Adipocyte (in vitro differentiated cells): Measurements from ENCODE around the gene KLK6.
"Not testable (repeated sequence)": the region's sequence is repeated elsewhere in the genome, so short reads cannot be mapped to it uniquely, and the experiment has no call there.

Source experiments
- DNase-seq: peaks from one replicate; pipeline ENCODE4 v3.0.0-alpha.2; 2015; ENCODE audit warnings: low read depth
- H3K27me3 ChIP-seq: replicated peaks from 2 replicates; pipeline ENCODE4 v1.7.0; 2013; ENCODE audit warnings: mild to moderate bottlenecking, low read length, moderate library complexity; ENCODE audit not compliant: control insufficient read depth, insufficient read depth
- H3K36me3 ChIP-seq: 2 replicates; pipeline ENCODE4 v1.7.0; 2013; ENCODE audit warnings: low read length, mild to moderate bottlenecking, moderate library complexity; ENCODE audit not compliant: control insufficient read depth, insufficient read depth, severe bottlenecking
- H3K4me1 ChIP-seq: 2 replicates; pipeline ENCODE4 v1.7.0; 2013; ENCODE audit warnings: mild to moderate bottlenecking, low read length, moderate library complexity; ENCODE audit not compliant: control insufficient read depth, insufficient read depth
- H3K4me3 ChIP-seq: 2 replicates; pipeline ENCODE4 v1.7.0; 2013; ENCODE audit warnings: mild to moderate bottlenecking, low read length, moderate library complexity
- H3K9ac ChIP-seq: 2 replicates; pipeline ENCODE4 v1.7.0; 2013; ENCODE audit warnings: mild to moderate bottlenecking, low read length, moderate library complexity
- H3K9me3 ChIP-seq: 2 replicates; pipeline ENCODE4 v1.7.0; 2013; ENCODE audit warnings: mild to moderate bottlenecking, low read length, moderate library complexity; ENCODE audit not compliant: control insufficient read depth

KLK6 gene

DNA sequence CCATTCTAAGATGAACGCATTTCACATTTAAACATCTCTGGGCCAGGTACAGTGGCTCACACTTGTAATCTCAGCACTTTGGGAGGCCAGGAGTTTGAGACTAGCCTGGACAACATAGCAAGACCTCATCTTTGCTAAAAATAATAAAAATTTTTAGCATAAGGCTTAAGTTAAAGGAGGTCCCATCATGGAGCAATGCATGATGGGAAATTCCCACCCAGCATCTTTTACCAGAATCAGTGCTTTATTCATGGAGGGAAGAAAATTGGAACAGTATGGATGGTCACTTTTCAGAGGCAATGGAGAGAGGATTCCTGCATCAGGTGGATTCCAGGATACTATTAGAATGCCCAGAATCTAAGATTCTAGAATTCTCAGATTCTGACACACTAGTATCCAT is 35.9 kb upstream of the KLK6 start:
- Histone ChIP-seq H3K9me3 (no peaks in the 10 kb centered on the region), H3K9ac (no peak overlapping the region), H3K36me3 (no peaks in the 10 kb centered on the region), H3K4me1 (no peaks in the 10 kb centered on the region), H3K27me3 (peaks cover 15% of the 10 kb centered on the region), H3K4me3 (no peak overlapping the region)
- no peak for DNase-seq

DNA sequence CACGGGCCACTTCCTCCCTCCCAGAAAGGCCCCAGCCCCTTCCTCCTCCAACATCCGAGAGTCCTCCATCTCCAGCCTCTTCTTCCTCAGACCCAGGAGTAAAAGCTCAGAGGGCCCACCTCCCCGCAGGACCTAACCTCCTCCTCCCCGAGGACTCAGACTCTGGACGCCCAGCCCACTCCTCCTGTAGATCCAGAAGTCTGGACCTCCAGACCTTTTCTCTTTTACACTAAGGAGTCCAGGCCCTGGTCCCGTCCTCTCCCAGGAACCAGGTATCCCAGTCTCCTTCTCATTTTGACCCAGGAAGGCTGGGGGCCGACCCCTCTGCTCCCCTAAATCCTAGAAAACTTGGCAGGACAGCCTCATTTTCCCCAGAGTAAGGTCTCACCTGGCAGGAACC is 33.9 kb upstream of the KLK6 start:
- no peaks in the 10 kb centered on the region for H3K4me1 ChIP-seq

DNA sequence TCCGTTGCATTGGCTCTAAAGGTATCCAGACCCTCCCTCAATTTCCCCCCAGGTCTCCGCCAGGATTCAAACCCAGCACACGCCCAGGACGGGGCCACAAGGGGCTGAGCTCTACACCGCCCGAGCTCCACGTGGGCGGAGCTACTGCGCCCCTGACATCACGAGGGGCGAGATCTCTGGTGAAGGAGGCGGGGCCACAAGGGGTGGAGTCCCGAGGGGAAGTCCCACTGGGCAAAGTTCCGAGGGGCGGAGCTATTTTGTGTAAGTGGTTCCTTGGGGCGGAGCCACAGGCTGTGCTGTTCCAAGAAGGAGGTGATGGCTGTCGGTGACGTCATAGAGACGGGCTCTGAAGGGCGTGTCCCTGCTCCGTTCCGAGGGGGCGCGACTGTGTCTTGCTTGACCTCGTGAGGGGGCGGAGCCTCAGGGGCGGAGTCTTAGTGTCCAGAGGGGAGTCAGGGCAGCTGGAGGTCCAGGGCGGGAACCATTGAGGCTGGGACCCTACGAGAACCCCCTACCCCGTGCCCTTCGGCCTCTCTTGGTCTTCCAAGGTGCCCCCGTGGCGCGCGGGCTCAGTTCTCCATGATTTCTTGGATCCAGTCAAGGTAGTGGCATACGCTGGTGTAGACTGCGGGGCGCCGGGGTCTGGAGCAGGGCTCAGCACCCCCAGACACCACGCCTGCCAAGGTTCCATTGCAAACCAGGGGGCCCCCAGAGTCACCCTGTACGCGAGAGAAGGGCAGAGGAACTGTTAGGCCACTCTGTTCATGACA is 33.3 kb upstream of the KLK6 start:
- Histone ChIP-seq H3K9ac (no peak overlapping the region), H3K36me3 (no peaks in the 10 kb centered on the region), H3K27me3 (peaks cover 27% of the 10 kb centered on the region), H3K9me3 (no peaks in the 10 kb centered on the region), H3K4me1 (no peaks in the 10 kb centered on the region), H3K4me3 (no peak overlapping the region)
- DNase-seq = no peak

More for the DNA sequence above, 33.9 kb upstream of the KLK6 start:
- Histone ChIP-seq H3K4me3 (no peak overlapping the region), H3K9me3 (no peaks in the 10 kb centered on the region), H3K36me3 (no peaks in the 10 kb centered on the region), H3K27me3 (peaks cover 27% of the 10 kb centered on the region), H3K9ac (no peak overlapping the region)
- no peak for DNase-seq

DNA sequence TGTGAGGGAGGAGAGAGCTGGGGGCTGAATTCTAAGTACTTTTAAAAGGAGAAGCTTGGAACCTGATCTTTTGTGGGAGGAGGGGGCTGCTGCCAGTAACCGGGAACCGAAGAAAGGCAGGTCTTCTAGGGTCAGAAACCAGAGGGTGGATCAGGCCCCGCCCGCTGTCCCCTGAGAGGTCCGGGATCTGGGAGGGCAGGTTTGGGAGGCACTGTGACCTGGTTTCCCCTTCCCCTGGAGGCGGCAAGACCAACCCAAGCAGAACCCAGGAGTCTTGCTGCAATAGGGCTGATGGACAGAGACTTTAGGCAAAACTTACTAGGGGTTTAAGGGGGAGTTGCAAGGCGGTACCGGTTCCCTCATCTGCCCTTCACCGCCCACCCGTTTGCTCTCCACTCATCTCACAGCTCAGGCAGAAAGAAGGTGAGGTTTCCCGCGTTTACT is 32.7 kb upstream of the KLK6 start:
- Histone ChIP-seq H3K9me3 (no peaks in the 10 kb centered on the region), H3K9ac (no peak overlapping the region), H3K27me3 (peaks cover 21% of the 10 kb centered on the region), H3K4me3 (no peak overlapping the region), H3K36me3 (no peaks in the 10 kb centered on the region), H3K4me1 (no peaks in the 10 kb centered on the region)
- DNase-seq = no peak

DNA sequence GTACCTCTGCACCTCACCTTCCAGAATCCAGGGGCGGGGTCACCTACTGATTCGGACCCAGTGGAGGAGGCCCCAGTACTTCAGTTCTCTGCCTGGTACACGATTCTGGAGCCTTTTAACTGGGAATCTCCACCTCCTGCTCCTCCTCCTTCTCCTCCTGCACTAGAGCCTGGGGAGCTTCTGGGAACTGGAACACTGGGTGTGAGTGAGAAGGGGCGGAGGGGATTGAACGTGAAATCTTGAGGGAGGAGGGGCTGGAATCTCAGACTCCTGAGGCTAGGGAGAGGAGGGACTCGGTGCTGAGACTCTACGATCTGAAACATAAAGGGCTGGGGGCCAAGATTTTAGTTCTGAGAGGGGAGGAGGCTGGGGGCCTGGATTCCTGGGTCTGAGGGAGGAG is 32.1 kb upstream of the KLK6 start, which contains the start of gene KLK8:
KLK8 (minus strand) TSS at position 90 of the 400 bp plus-strand sequence. CDS start 437 bp downstream, outside the sequence.
- no peak within 1 kb of the TSS for H3K4me3 ChIP-seq
- H3K9ac ChIP-seq = no peak within 1 kb of the TSS
- H3K4me1 ChIP-seq = no peaks in the 10 kb centered on the region
- no peak for DNase-seq
- H3K36me3 ChIP-seq = no peaks in the 10 kb centered on the region
- H3K9me3 ChIP-seq = no peaks in the 10 kb centered on the region
- H3K27me3 ChIP-seq = peaks cover 22% of the 10 kb centered on the region

DNA sequence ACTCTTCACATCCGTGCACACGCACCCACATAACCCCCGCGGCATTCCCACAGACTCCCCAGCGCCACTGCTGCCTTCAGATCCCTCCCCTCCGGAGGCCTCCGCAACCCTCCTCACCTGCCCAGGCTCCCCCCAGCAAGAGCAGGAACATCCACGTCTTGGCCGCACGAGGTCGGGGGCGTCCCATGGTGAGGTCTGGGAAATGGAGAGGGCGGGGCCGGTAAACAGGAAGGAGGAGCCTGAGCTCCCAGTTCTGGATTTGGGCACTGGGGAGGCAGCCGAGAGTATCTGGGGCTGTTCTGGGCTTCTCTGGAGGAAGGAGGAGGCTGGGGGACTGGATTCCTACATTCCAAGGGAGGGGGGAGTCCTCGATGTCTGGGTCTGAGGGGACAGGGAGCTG is 31.6 kb upstream of the KLK6 start:
- DNase-seq = no peak
- no peaks in the 10 kb centered on the region for H3K9me3 ChIP-seq
- H3K36me3 ChIP-seq = no peaks in the 10 kb centered on the region
- H3K4me1 ChIP-seq = no peaks in the 10 kb centered on the region
- H3K9ac ChIP-seq = no peak overlapping the region
- H3K27me3 ChIP-seq = peaks cover 19% of the 10 kb centered on the region
- H3K4me3 ChIP-seq = no peak overlapping the region

DNA sequence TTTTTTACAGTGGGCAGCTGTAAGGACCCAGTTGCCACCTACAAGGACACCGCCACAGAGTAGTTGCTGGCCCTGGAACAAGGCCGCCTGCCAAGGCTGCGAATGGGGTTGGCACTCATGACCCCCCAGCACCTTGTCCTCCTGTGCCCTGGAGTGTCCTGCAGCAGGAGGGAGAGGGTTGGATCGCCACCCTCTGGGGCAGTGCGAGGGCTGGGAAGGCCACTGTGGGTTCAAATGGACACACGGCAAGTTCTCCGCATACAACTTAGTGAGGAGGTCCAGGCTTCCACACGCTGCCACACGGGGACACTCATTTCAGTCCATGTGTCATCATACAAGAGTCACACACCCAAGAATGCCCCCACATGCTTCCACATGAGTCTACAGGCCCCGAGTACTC is 31.0 kb upstream of the KLK6 start:
- Histone ChIP-seq H3K36me3 (no peaks in the 10 kb centered on the region), H3K27me3 (peaks cover 19% of the 10 kb centered on the region), H3K4me1 (no peaks in the 10 kb centered on the region)

DNA sequence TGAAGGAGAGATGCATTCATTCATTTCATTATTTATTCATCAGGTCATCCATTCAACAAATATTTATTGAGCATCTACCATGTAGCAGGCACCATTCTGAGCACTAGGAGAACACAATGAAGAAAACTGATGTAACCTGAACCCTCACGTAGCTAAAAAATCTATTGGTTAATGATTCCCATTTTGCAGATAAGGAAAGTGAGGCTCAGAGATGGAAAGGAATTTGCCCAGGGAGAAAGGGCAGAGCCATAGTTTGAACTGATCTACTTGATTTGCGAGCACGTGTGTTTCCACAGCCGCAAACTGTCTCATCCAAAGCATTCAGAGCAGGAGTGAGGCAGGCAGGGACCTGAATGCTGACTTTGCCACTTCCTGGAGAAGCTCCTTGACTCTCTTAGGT is 29.3 kb upstream of the KLK6 start:
- DNase-seq = no peak
- peaks cover 19% of the 10 kb centered on the region for H3K27me3 ChIP-seq
- H3K9me3 ChIP-seq = no peaks in the 10 kb centered on the region
- no peak overlapping the region for H3K9ac ChIP-seq
- no peak overlapping the region for H3K4me3 ChIP-seq
- no peaks in the 10 kb centered on the region for H3K4me1 ChIP-seq
- no peaks in the 10 kb centered on the region for H3K36me3 ChIP-seq

More for the DNA sequence above, 31.0 kb upstream of the KLK6 start:
- no peak overlapping the region for H3K9ac ChIP-seq
- H3K9me3 ChIP-seq = no peaks in the 10 kb centered on the region
- no peak for DNase-seq
- H3K4me3 ChIP-seq = no peak overlapping the region

DNA sequence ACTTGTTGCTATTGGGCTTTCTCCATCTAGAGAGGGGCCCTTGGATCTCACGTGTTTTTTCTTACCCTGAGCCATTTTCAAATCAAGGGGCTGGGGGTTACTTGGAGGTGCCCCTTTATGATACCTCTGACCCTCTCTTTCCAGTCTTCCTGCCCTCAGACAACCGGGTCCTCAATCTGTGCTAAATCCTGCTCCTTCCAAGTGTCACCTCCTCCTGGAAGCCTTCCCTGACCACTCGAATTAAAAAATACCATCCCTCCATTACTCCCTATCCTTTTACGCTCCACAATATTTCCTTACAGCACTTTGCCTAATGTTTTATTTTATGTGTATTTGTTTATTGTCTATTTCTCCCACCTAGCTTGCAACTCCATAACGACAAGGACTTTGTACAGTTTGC is 28.7 kb upstream of the KLK6 start:
- no peaks in the 10 kb centered on the region for H3K36me3 ChIP-seq
- peaks cover 19% of the 10 kb centered on the region for H3K27me3 ChIP-seq
- no peaks in the 10 kb centered on the region for H3K9me3 ChIP-seq
- DNase-seq = no peak
- no peaks in the 10 kb centered on the region for H3K4me1 ChIP-seq
- no peak overlapping the region for H3K9ac ChIP-seq
- no peak overlapping the region for H3K4me3 ChIP-seq

DNA sequence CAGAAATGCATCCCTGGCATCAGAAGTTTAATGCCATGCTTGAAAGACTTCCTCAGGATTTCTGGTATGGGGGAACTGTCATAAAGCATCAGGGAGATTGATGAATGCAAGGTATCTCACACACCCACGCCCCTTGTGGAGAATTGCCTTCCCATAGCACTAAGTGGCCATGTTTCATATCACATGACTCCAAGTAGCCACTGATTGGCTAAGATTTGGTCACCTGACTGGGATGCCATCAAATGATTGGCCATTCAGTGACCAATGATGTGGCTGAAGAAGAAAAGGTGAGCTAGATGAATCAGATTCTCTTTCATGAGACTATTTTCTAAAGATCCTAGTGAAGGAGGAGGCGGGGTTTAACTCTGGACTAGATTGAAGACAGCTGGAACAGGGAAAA is 24.7 kb upstream of the KLK6 start:
- H3K9ac ChIP-seq = no peak overlapping the region
- H3K9me3 ChIP-seq = no peaks in the 10 kb centered on the region
- H3K27me3 ChIP-seq = peaks cover 11% of the 10 kb centered on the region
- H3K4me3 ChIP-seq = no peak overlapping the region
- H3K4me1 ChIP-seq = no peaks in the 10 kb centered on the region
- DNase-seq = no peak
- H3K36me3 ChIP-seq = no peaks in the 10 kb centered on the region

DNA sequence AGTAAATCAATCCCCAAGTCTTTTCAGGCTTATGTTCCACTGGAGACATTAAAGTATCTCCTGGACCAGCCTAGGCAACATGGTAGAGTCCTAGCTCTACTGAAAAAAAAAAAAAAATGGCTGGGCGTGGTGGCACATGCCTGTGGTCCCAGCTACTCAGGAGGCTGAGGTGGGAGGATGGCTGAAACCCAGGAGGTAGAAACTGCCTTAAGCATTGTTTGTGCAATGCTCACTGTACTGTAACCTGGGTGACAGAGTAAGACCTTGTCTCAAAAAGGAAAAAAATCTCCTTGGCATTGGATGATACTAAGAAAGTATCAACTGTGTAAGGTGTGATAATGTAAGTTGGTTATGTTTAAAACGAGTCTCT is 23.3 kb upstream of the KLK6 start:
- Histone ChIP-seq H3K4me1 (no peaks in the 10 kb centered on the region), H3K4me3 (no peak overlapping the region), H3K27me3 (peaks cover 3% of the 10 kb centered on the region), H3K9me3 (no peaks in the 10 kb centered on the region), H3K36me3 (no peaks in the 10 kb centered on the region), H3K9ac (no peak overlapping the region)
- DNase-seq = no peak

DNA sequence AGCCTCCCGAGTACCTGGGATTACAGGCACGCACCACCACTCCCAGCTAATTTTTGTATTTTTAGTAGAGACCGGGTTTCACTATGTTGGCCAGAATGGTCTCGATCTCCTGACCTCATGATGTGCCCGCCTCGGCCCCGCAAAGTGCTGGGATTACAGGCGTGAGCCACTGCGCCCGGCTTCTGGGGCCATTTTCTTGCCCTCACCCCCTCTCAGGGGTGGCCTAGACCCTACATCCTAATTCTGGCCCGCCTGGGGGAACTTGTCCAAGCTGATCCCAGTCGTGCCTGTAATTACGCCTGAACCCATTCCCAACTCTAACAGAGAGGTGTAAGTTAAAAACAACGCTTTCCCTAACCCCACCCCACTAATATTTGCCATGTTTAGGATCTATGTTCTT is 15.0 kb upstream of the KLK6 start:
- not testable (repeated sequence) for H3K9ac ChIP-seq, H3K4me3 ChIP-seq, H3K4me1 ChIP-seq, H3K36me3 ChIP-seq, DNase-seq, H3K9me3 ChIP-seq
- H3K27me3 ChIP-seq = peaks cover 20% of the 10 kb centered on the region
